Measurements from ENCODE around the gene NFXL1.

NFXL1 gene

DNA sequence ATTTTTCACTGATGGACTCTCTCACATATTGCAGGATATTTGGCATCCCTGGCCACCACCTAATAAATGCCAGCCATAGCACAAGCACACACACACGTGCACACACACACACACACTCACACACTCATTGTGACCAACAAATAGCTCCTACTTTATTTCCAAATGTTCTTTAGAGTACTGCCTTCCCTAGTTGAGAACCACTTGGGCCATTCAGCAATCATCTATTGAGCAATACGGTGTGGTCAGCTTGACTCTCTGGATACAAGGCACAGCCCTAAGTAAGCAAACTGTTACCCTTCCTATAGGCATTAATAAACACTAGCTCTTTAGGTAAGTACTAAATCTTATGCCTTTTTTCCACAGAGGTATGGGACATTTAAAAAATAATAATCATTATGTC is 97.6 kb downstream of the NFXL1 start:
- ChIA-PET CTCF (interaction anchor here (1.6 to 2.0 kb wide), 2 partner anchors 14 to 20 kb away, joined by 3 to 7 read pairs; no protein-coding TSS in a partner anchor), POLR2A (no interaction called here)
- TF ChIP-seq, protein P1, sequence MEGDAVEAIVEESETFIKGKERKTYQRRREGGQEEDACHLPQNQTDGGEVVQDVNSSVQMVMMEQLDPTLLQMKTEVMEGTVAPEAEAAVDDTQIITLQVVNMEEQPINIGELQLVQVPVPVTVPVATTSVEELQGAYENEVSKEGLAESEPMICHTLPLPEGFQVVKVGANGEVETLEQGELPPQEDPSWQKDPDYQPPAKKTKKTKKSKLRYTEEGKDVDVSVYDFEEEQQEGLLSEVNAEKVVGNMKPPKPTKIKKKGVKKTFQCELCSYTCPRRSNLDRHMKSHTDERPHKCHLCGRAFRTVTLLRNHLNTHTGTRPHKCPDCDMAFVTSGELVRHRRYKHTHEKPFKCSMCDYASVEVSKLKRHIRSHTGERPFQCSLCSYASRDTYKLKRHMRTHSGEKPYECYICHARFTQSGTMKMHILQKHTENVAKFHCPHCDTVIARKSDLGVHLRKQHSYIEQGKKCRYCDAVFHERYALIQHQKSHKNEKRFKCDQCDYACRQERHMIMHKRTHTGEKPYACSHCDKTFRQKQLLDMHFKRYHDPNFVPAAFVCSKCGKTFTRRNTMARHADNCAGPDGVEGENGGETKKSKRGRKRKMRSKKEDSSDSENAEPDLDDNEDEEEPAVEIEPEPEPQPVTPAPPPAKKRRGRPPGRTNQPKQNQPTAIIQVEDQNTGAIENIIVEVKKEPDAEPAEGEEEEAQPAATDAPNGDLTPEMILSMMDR (IDR thresholded peaks at IDR 0.05; ENCODE audit: control extremely low read depth, extremely low read depth, low read depth, missing control alignments), result no peak
- no peak for DNase-seq (ENCODE audit: extremely low spot score)

DNA sequence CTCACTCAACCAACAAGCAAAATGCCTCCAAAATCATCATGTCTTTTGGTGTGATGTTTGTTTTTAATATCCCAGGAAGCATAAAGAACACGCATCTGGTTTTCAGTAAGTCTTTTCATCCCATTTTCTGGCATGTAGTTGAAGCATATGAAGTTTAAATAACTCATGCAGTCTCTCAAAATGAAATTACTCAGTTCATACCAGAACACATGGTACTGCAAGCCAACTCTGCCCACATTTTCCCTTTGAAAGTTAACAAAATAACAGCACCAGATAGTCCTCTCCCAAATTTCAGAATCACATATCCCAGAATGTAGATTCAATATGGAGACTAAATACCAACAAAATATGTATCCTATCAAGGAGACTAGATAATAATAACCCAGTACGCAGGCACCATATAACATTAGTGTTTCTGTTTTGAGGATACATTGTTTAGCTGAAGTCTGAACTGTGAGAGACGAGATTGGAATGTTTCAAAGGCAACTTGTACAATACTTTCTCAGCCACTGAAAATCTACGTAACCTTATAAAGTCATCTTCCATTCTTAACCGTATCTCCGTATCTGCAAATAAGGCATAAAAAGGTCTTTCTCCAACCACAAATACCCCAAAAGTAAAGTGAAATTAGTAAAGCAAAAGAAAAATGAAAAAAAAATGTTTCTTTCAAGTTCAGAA is 99.6 kb downstream of the NFXL1 start:
- POLR2A ChIA-PET, result no interaction called here
- CTCF ChIA-PET, result interaction anchor here (2.1 kb wide), 1 partner anchor 10 kb away, joined by 7 read pairs; no protein-coding TSS in a partner anchor
- no peak for DNase-seq (ENCODE audit: extremely low spot score)
- TF ChIP-seq, protein P1 (IDR thresholded peaks at IDR 0.05; ENCODE audit: control extremely low read depth, extremely low read depth, low read depth, missing control alignments), result no peak

DNA sequence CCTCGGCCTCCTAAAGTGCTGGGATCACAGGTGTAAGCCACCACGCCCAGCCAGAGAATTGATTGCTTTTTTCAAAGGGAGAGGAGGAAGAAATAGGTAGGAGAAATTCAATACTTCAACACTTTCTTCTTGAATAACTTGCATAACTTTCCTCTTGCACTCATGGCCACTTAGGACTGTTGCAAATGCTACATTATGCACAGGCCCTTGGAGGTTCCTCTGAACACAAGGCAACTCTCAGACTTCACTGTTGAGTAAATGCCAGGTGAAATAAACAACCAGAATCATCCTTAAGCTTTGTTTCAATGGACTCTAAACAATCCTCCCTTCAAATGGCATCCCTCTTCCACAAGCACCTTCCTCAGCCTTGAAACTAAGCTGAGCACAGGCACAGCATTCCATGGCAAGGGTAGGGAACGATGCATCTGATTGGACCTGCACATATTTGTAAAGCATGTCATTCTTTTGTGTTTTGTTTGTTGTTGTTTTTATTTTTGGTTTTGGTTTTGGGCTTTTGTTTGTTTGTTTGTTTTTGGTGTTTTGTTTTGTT is 104.7 kb downstream of the NFXL1 start:
- POLR2A ChIA-PET, result no interaction called here
- CTCF ChIA-PET, result no interaction called here
- no peak for DNase-seq (ENCODE audit: extremely low spot score)
- TF ChIP-seq, protein P1 (IDR thresholded peaks at IDR 0.05; ENCODE audit: control extremely low read depth, extremely low read depth, low read depth, missing control alignments), result no peak

DNA sequence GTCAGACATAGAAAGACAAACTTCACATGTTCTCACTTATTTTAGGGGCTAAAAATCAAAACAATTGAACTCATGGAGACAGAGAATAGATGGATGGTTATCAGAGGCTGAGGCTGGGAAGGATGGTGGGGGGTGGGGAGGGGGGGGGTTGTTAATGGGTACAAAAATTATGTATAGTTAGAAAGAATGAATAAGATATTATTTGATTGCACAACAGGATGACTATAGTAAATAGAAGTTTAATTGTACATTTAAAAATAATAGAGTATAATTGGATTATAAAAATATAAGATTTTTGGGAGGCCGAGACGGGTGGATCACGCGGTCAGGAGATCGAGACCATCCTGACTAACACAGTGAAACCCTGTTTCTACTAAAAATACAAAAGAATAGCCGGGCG is 109.8 kb downstream of the NFXL1 start:
- POLR2A ChIA-PET, result no interaction called here
- TF ChIP-seq, protein P1 (IDR thresholded peaks at IDR 0.05; ENCODE audit: control extremely low read depth, extremely low read depth, low read depth, missing control alignments), result no peak
- DNase-seq (ENCODE audit: extremely low spot score), result no peak
- CTCF ChIA-PET, result interaction anchor here (1.0 kb wide), 2 partner anchors 8 to 21 kb away, joined by 3 read pairs; no protein-coding TSS in a partner anchor

DNA sequence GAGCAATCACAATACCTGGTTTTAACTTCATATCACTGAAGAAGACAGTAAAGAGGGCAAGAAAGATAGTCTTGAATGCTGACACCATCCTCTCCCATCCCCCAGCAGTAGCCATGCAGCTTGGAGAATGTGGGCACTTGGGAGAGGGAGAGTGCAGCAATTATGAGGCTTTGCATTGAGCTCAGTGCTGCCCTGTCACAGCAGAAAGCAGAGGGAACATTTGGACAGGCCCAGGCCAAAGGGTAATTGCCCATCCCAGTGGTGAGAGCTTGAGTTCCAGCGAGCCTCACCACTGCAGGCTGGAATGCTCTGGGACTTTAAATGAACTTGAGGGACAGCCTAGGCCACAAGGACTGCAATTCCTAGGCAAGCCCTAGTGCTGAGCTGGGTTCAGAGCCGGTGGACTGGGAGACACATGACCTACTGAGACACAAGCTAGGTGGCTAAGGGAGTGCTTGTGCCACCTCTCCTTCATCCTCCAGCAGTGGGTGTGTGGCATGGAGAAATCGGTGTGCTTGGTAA is 112.8 kb downstream of the NFXL1 start:
- no peak for DNase-seq (ENCODE audit: extremely low spot score)
- TF ChIP-seq, protein P1 (IDR thresholded peaks at IDR 0.05; ENCODE audit: control extremely low read depth, extremely low read depth, low read depth, missing control alignments), result no peak
- CTCF ChIA-PET, result interaction anchor here (0.8 kb wide), 1 partner anchor 11 kb away, joined by 3 read pairs; no protein-coding TSS in a partner anchor
- POLR2A ChIA-PET, result no interaction called here

DNA sequence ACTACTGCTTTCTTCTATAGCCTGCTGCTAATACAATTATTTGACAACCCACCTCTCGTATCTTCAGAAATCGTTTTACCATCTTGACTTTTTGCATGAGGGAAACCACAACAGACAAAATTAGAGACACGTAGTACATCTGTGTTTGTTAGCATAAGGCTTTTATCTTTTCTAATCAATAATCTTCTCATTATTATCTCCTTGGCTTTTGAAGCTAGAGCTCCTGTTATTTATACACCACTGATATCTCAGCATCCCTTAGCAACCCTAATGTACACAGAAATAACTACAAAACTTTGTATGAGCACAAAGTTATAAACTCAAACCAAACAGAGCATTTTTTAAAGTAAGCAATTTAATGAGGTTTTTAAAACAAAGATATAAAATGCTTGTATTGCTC is 116.2 kb downstream of the NFXL1 start:
- ChIA-PET CTCF (no interaction called here), POLR2A (no interaction called here)
- TF ChIP-seq, protein P1 (IDR thresholded peaks at IDR 0.05; ENCODE audit: control extremely low read depth, extremely low read depth, low read depth, missing control alignments), result no peak
- no peak for DNase-seq (ENCODE audit: extremely low spot score)

Measured in GM10248 (cell line).